HG03457 (cell line): ENCODE data around the gene PAN3.

Experiments used
- ATAC-seq: cut with Tn5 transposase; IDR thresholded peaks from one replicate; pipeline ENCODE4 v1.9.1; 2021; ENCODE audit warnings: moderate number of reproducible peaks; ENCODE audit not compliant: unreplicated experiment

Gene PAN3

DNA sequence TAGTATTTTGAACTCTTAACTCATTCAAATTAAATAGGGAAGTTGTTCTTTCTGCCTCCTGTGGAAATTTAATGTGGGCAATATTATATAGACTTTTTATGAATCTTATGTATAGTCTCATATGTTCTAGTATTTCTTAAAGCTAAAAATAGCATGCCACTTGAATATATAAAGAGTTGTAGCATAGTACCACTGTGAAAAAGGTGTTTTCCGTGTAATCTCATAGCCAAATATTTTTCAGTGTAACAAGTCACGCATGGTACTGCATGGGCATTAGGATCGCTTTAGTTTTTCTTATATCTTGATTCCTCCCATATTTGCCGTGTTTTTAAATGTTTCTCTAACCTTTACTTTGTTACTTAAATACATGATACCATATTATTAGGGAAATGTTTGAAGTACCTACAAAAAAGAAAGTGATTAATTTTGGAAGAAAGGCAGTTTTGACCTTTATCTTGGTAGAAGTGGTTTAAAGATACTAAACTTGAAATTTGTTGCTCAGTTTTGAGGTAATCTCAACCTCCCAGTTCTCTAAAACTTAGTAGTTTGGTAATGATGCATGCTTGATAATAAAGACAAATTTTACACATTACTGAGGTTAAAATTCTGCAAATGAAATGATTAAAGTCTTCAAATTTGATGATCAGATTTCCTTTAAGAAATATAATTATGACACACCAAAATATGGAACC, 81.2 kb downstream of the PAN3 start:
- no peak for ATAC-seq

DNA sequence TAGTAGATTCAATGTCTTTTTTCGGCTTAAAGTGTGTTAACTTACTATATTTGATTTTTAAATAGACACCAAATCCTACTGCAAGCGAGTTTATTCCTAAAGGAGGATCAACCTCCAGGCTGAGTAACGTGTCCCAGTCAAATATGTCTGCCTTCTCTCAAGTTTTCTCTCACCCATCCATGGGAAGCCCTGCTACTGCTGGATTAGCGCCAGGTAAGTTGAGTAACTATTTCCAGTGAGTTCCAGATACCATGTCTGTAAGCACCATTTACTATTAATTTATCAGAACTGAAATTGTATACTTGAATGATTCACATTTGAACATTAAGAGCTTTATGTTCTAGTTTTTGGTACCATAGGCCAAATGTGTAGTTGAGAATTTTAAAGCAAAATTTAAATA, 81.8 kb downstream of the PAN3 start:
- ATAC-seq = no peak

DNA sequence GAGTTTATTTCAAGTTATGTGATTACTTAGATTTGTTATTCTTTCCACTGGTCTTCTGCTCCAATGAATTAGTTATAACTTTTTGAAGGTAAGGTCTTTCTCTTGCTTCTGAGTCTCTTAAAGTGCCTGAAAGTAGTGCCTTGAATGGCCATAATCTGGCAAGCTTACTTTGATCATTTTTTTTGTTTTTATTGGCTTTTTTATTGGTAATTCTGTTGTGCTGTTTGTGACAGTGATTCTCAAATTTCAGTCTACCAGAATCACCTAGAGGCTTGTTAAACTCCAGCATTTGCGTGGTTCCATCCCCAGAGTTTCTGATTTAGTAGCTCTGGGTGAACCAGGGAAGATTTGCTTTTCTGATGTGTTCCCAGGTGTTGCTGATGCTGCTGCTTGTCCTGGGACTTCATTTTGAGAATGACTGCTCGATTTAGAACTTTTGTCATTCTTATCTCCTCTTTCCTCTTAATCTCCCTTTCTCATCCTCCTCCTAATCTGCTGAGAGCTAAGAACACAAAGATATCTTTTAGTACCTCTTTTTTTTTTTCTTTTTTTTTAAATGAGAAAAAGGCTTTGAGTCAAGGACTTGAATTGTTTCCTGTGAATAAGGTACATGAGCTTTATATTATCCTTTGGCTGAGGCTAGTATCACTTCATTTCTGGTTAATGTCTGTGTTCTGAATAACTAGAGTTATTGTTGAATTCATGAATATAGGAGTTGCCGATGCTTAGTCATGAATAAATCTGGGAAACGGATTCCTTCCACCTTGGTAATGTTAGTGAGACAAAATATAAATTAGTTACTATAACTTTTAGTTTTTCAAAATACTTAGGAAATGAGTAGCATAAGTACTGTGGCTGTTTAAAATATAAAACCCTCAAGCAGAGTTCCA, 91.4 kb downstream of the PAN3 start:
- ATAC-seq = no peak

DNA sequence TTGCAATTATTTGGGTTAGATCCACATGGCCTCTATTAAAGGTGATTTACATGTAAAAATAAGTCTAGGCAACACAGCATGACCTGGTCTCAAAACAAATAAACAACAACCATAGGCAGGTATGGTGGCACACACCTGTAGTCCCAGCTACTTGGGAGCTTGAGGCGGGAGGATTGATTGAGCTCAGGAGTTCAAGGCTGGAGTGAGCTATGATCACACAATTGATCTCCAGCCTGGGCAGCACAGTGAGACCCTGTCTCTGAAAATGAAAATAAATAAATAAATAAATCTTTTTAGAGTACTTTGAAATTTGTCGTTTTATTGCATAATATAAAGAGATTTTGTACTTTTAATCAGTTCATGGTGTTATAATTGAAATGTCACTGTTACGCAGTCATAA, 93.3 kb downstream of the PAN3 start:
- no peak for ATAC-seq

DNA sequence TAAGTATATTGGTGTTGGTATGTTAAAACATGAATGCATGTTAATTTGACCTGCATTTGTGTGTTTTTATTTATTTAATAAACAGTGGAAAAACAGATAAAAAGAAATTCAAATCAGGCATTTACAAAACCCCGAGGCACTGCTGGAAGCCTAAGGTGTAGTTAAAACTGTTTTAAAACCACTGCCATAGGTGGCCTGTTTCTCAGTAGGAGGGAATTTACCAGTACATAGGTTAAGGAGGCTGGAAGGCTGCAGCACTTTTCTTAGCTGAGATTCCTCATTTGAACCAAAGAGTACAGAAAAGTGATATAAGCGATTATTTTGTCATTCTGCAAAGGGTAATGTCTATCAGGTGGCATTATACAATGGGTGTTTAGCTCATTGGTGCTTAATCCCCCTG, 99.6 kb downstream of the PAN3 start:
- no peak for ATAC-seq

DNA sequence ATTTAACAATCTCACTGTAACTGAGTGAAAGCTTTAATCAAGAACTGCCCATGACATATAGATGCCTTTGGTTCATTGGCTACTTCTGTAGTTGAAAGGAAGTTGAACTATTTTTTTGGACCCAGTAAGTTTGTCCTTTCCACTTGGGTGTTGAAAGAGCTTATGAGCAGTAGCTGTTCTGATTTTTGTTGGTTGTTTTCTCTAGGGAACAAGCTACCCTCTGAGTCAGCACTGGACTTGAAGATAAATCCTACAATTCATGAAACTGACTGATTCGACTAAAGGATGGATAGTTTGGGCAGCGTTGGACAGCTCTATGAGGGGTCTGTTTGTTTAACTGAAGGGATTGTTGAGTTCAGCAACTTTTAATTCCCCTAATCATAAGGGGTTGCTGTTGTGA, 101.0 kb downstream of the PAN3 start:
- no peak for ATAC-seq

DNA sequence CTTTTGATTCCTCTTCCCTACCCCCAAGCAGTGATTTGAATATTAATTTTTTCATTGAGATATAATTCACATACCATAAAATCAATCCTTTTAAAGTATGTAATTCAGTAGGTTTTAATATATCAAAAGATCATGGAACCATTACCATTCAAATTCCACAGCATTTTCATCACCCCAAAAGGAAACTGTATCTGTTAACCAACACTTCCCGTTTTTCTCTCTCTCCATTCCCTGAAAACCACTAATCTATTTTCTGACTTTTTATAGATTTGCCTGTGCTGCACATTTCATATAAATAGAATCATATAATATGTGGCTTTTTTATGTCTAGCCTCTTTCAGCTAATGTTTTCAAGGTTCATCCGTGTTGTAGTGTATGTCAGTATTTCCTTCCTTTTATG, 107.1 kb downstream of the PAN3 start:
- ATAC-seq = no peak

DNA sequence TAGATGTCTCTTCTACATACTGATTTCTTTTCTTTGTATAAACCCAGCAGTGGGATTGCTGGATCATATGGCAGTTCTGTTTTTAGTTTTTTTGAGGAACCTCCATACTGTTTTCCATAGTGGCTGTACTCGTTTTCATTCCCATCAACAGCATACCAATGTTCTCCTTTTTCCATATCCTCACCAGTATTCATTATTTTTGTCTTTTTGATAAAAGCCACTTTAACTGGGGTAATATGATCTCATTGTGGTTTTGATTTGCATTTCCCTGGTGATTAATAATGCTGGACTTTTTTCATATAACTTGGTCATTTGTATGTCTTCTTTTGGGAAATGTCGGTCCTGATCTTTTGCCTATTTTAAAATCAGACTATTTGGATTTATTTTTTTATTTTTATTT, 108.5 kb downstream of the PAN3 start:
- no peak for ATAC-seq

DNA sequence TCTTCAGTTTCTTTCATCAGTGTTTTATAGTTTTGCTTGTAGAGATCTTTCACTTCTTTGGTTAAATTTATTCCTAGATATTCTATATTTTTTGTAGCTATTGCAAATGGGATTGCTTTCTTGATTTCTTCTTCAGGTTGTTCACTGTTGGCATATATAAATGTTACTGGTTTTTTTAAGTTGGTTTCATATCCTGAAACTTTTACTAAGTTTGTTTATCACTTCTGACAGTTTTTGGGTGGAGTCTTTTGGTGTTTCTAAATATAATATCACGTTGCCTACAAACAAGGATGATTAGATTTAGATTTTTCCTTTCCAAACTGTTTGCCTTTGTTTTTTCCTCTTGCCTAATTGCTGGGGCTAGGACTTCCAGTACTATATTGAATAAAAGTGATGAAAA, 109.7 kb downstream of the PAN3 start:
- no peak for ATAC-seq

DNA sequence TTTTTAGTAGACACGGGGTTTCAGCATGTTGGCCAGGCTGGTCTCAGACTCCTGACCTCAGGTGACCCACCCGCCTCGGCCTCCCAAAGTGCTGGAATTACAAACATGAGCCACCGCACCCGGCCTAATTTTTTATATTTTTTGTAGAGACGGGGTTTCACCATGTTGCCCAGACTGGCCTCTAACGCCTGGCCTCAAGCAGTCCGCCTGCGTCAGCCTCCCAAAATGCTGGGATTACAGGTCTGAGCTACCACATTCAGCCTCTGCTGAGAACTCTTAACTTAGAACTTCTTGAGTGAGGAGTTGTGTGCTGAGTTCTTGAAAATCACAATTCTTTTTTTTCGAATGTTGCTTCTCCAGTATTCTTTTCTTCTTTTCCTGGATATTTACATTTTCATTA, 112.2 kb downstream of the PAN3 start:
- ATAC-seq = no peak

DNA sequence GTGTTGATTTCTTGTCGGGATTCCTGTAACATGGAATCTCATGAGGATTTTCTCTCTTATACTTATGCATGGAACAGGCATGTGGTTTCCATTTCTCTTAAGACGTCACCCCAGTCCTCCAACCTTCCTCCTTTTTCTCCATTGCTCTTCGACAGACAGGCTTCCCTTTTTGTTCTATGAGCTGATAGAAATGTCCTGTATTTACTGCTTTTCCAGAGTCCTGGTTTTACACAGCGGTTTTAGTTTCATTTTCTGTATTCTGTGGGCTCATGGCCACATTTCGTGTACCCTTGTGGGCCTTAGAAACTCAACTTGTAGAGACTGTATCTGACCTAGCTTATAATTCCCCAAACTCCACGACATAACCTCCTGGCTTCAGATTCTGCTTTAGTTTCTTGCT, 113.1 kb downstream of the PAN3 start:
- ATAC-seq = no peak

DNA sequence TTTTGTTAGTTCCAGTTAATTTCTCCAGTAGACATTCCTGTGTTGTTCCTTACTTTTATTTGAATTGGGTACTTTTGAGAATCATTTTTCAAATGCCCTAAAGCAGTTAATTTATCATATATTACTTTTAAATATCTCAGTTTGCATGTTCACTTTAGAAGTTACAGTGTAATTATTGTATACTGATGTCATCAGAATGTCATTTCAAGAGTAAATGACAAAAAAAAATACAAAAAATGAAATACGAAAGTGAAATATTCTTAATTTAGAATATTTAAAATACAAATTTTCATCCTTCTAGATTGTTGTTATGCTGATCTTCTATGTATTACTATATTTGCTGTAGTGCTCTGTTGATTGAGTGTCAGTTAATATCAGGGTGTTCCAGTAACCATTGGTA, 114.2 kb downstream of the PAN3 start:
- no peak for ATAC-seq

DNA sequence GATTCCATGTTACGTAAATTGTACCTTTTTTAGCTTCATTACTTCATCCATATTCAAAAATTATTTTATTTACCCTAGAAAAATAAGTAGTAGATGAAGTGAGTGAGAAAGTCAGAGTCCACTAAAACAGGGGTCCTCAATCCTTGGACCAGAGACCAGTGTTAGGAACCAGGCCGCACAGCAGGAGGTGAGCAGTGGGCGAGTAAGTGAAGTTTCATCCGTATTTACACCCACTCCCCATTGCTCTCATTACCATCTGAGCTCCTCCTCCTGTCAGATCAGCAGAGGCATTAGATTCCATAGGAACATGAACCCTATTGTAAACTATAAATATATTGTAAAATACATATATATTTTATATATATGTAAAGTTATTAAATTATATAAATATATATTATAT, 119.0 kb downstream of the PAN3 start:
- ATAC-seq = no peak

DNA sequence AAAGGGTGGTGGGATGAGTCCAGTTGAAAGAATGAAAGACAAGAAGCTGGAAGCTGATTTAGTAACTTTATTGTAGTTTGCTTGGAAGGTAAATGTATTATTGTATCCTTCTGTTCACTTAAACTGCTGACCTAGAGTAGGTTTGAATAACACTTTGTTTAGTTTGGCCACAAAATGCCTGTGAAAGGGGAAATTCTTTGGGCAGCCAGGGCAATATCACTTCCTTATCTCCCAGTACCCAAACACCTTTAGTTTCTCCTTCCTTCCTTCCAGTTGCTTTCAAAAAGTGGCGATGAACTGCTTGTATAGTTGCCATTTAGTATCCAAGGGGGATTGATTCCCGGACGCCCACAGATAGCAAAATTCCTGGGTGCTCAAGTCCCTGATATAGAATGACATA, 120.1 kb downstream of the PAN3 start:
- ATAC-seq = no peak

DNA sequence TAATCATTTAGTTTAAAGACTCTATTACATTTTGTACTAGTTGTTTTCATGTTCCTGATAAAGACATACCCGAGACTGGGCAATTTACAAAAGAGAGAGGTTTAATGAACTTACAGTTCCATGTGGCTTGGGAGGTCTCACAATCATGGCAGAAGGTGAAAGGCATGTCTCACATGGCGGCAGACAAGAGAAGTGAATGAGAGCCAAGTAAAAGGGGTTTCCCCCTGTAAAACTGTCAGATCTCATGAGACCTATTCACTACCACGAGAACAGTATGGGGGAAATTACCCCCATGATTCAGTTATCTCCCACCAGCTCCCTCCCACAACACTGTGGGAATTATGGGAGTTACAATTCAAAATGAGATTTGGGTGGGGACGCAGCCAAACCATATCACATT, 129.2 kb downstream of the PAN3 start:
- no peak for ATAC-seq

DNA sequence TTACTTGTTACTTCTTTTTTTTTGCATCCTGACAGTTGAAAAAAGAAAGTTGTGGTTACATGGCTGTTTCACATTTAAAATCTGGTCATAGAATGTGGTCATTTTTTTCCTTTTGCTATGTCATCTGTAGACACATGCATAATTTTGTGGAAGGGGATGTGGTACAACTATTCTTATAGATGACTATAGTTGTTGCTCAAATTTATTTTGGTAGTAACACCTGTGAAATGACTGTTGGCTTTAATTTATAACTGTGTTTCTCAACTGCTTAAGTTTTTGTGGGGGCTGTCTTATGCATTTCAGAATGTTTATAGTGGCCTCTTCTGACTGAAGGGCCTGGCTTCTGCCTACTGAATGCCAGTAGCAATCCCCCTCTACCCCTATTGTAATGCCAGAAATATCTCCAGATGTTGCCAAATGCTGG, 130.5 kb downstream of the PAN3 start:
- ATAC-seq = peak; percentile 95

DNA sequence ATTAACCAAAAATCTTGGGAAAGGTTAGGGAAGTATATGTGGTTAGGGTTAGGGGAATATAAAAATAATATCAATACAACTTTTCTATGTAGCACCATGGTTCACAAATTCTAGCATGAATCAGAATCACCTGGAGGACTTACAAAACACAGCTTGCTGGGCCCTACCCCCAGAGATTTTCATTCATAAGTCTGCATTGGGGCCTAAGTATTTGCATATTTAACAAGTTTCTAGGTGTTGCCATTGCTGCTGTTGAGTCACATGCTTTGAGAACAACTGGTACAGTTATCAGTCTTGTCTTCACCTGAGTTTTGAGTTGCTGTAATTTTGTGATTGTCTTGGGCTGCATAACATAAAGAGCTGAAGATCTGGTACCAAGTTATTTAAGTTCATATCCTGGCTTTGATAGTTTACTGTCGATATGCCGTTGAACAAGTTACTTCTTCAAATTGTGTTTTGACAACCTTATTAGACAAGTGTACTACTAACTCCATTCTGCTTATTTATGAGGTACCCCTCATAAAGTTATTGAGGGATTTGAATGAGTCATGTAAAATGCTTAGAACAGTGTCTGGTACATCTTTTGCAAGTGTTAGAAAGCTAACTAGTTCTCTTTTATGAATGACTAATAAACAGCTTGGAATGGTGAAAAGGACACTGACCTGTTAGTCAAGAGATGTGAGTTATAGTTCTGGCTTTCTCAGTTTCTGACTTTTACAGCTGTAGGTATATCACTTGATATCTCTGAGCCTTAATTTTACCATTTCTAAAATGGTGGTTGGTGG, 132.9 kb downstream of the PAN3 start:
- no peak for ATAC-seq

DNA sequence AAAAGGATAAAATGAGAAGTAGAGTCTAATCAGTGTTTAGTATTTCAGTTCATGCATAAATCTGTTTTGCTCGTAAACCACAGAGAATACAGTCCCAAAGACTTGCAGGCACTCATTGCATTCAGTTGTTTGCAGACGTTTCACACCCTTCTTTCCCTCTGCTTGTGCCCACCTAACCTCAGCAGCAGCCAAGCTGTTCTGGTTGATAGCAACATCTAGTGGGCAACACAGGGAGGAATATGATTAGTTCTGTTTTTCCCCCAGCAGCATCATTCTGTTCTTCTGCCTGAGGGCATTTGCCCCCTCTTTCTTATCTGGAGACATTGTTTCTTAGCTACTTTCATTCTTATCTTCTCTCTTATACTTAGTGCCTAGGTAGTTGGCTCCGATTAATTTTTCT, 135.6 kb downstream of the PAN3 start:
- no peak for ATAC-seq

DNA sequence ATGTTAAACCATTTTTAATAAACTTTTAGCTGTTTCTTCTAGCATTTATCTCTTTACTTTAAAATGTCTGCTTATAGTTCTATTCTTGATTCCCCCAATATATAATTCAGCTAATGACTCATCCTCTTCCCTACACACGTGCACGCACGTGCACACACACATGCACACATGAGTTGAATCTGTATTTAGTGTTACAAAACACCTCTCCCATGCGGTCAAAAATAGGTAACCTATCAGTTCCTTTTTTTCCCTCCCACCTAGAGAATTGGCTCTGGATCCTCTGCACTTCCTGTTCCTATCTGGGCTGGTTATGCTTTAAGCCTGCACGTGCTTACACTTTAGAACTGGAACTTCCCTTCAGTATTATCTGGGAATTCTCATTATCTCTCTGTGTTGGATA, 144.1 kb downstream of the PAN3 start:
- peak; percentile 55 for ATAC-seq

DNA sequence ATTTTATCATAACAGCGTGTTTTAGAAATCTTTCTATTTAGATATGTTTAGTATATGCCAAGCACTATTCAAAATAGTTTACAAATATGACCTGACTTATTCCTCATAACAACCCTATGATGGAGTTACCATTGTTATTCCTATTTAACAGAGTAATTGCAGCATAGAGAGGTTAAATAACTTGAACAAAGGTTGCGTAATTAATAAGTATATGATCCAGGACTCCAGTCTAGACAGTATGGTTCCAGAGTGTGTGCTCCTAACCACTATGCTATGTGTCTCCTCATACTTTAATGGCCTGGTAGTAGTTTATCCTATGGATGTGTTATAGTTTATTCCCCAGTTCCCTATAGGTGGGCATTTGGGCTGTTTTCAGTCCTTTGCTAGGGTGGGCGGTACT, 145.3 kb downstream of the PAN3 start:
- no peak for ATAC-seq

DNA sequence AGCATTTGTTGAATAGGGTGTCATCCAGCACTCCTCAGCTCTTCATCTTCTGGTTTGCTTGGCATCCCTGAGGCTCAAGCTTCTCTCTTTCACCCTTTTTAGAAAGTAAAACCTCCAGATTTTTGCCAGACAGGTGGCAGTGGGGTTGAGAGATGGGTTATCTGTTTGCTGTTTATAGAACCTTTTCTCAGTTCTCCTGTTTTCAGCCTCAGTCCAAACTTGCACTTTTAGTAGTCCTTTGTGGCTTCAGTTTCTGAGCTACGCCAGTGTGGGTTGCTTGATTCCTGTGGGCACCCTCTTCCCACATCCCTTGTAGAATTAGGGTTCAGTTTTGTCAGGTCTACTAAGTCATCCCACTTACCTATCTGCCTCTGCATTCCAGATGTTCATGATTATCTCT, 147.9 kb downstream of the PAN3 start:
- no peak for ATAC-seq

DNA sequence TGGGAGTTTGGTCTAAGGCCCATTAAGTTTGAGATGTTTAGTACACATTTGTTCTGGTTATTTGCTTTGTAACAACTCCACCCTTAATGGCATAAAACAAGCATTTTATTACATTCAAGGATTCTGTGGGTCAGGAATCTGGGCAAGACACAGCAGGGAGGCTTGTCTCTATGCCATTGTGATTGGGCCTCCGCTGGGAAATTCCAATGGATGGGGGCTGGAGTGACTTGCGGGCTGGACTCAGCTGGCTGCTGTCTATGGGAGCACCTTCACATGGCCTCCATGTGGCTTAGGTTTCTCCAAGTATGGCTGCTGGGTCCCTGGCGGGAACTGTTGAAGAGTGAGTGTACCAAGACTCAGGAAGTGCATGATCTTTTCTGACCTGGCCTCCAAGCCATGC, 159.0 kb downstream of the PAN3 start:
- ATAC-seq = no peak
